Stromal cell of bone marrow (primary cell): Measurements from ENCODE around the gene UBIAD1.
"Not testable (repeated sequence)": the region's sequence is repeated elsewhere in the genome, so short reads cannot be mapped to it uniquely, and the experiment has no call there.

Experiments used
- DNase-seq: peaks from one replicate; pipeline ENCODE4 v3.0.0-alpha.2; 2012; ENCODE audit warnings: low read depth

Gene UBIAD1, protein sequence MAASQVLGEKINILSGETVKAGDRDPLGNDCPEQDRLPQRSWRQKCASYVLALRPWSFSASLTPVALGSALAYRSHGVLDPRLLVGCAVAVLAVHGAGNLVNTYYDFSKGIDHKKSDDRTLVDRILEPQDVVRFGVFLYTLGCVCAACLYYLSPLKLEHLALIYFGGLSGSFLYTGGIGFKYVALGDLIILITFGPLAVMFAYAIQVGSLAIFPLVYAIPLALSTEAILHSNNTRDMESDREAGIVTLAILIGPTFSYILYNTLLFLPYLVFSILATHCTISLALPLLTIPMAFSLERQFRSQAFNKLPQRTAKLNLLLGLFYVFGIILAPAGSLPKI

DNA sequence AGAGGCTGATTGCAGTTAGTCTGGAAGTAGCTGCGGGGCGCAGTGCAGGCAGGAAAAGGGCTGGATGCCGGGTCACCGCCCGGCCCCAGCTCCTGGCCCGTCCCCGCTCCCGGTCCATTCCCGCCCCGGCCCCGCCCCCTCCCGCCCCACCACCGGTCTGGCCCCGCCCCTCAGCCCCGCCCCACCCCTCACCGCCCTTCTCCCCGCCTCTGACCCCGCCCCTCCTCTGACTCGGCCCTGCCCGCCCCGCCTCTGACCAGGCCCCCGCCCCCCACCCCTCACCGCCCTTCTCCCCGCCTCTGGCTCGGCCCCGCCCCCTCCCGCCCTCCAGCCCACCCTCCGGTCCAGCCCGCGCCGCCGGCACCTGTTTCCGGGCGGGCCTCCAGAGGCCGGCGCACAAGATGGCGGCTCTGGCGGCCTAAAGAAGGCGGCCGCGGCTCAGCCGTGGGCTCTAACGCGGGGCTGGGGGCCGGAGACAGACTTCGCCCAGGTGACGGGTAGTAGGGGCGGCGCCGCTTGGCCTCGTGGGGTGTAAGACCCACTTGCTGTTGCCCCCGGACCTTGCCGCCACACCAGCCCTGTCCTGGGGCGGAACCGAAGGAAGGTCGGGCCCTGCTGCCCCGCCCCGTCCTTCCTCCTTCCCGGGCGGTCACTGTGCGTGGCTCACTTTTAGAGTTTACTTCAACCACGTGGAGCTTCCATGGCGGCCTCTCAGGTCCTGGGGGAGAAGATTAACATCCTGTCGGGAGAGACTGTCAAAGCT lies at the start of gene UBIAD1:
UBIAD1 (plus strand) TSS at position 367 of the 763 bp plus-strand sequence; CDS start at position 701, 334 bp downstream.
- peak; percentile 74 for DNase-seq

DNA sequence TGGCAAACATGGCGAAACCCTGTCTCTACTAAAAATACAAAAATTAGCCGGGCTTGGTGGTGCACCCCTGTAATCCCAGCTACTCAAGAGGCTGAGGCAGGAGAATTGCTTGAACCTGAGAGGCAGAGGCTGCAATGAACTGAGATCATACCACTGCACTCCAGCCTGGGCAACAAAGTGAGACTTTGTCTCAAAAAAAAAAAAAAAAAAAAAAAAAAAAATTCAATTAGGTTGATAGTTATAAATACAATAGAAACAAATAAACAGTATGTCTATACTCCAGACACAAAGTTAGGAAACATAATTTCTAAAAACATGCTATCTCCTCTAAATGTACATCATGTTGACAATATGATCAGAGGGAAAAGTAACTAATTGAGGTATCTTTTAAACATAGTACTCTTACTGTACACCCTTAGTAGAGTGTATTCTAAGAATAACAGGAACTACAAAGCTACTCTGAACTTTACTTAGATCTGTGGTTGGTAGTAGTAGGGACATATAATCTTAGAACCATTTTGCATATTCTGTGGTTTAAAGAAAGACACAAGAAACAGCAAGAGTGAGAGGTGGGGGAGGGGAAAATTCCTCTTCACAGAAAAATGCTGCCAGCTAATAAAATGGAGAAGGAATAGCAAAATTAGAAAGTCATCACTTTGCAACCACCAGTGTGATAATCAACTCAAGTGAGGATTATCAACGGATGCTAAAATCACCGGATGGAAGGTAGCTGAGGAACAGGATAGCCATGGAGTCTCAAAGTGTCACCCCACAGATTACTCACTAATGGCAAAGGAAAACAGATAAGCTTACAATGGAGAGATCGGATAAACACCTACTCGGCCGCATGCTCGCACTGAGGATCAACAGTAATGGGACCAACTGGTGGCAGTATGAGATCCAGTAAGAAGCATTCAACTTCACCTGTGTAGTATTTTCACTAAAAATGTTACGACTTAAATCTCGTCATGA lies 45.6 kb upstream of the UBIAD1 start:
- DNase-seq, result no peak

DNA sequence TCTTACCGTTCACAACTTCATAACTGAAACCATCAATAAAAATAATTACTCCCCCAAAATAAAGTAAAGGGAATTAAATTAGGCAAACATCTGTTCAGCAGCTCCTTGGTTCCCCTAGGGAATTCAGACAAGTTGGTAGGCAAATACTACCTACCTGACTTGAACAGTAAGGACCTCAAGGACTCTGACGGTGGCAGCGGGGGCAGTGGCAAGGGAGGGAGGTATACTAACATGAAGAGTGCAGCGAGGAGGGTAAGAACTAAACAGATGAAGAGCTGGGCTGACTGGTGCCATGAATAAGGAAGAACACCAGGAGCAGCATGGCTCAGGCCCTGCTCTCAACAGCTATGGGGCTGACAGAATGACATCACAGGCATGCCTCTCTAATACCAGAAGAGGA lies 43.8 kb upstream of the UBIAD1 start:
- no peak for DNase-seq

DNA sequence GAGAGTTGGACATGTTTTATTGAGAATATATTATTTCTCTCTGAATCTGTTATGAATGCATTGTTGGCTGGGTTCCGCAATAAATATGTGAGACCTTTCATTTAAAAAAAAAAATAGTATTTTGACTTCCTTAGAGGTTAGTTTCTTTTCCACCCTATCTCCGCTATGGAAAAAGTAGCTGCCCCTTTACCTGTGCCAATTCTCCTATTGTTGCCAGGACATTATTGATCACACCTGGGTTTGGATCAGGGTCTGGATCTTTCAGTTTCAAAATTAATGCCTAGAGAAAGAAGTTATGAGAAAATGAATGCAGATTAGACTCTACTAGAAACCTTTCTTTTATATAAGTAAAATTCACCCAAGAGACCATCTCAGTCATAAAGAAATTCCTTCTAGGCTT lies 39.8 kb upstream of the UBIAD1 start:
- DNase-seq, result no peak

DNA sequence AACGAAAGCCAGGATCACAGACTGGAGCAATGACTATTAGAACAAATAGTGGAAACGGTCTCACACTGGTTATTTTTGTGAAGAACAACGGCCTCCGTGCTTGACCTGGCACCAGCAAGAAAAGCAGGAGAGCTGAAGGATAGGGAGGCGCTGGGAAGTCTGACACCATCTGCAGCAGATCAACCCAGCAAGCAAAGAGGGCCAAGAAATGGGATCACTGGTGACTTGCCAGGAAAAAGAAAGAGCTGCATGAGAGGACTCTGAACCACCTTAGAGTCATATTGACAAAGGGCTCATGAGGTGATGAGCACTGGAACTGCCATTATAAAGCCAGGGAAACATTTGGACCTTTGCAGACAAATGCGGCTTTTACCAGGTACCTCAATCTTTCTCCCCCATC lies 35.6 kb upstream of the UBIAD1 start:
- DNase-seq, result no peak

DNA sequence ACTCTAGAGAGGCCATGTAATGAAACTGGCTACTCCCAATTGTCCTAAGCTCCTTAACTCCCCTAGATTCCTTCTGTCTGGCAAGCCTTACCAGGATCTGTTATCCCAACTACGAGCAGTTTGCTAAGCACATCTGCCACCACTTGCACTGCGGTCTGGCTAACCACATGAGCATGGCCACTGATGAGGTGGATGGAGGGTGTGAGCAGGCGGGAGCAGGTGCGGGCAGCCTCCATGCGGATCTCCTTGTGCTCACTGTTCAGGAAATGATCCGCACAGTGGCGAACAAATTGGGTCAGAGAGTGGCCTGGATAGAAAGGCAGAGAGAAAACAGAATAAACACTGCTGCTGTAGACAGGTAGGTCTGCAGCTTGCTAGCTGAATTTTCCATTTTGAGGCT lies 34.7 kb upstream of the UBIAD1 start:
- DNase-seq, result no peak

DNA sequence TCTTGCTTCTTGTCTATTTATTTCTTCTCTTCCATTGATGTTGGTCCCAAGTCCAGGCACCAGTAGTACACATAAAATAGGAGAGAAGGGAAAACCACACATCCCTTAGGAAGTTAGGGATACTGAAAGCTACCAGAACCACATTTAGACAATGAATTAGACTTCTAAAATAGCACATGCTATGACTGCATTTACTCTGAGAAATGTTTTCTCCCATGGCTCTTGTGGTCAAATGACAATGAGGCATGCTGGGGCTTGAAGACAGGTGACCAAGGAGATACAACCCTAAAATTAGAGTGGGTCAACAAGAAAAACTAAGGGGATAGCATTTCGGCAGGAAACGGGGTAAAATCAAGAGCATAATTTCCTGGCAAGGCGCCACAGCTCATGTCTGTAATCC lies 27.8 kb upstream of the UBIAD1 start:
- DNase-seq, result no peak

DNA sequence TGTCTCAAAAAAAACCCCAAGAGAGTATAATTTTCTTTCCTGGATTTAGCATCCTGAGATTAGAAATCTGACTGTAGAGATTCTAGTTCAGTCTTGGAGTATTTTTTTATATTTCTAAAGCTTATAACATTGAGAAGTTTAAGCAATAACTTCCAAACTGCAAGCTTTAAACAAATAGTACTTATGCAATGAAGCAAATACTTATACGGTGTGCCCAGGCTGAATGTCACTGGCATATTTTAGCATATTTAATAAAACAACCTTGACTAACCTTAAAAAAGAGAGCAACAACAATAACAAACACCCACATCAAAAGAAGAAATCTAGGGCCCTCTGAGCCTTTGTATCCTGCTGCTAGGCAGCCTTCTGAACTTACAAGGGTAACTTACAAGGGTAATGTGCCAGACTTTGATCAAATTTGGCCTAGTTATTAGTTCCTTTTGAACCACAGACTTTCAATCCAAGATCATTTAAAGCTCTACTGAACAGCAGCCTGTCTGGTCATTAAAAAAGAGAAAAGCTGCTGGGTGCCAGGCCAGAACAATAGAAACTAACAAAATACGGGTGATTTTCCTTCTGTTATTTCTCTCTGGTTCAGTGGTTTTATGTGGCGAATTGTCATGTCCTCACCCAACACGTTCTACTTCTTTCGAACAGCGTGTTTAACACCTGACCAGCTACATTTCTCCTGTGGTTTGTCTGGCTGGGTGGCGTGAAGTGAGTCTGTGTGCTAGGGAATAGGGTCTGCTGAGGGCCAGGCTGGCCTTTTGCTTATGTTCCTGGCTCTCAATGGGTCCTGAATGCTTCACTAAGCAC lies 26.9 kb upstream of the UBIAD1 start:
- no peak for DNase-seq

DNA sequence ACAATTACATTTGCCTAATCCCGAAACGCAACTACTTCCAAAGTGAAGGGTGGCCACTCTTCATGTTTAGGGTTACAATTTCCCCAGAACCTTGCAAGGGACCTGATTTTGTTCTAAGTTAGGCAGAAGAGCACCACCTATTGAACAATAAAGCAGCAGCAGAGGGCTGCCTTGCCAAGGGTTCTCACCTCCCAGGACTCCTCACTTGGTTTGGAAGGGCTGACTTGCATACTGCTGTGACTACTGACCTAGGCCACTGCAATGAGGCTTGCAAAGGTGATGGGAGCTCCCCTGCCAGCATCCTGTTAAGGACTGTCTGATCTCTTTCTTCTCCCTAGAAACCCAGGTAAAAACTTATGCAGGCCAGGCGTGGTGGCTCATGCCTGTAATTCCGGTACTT lies 24.8 kb upstream of the UBIAD1 start:
- DNase-seq, result no peak

DNA sequence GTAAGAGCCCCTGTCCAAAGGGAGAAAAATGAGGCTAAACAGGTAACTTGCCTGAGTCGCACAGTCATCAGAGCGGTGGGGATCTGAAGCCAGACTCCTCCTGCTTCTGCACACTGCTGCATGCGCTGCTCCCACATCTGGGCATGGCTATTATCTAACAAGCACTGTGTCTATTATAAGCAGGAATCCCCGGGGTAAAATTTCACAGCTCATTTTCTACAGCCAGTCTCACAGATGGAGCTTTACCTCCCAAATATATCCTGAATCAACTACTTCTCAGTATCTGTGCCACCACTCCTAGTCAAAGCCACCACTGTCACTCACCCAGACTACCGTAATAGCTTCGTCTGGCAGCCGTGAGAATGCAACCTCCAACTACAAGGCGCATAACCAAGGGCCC lies 20.5 kb upstream of the UBIAD1 start:
- DNase-seq, result no peak

DNA sequence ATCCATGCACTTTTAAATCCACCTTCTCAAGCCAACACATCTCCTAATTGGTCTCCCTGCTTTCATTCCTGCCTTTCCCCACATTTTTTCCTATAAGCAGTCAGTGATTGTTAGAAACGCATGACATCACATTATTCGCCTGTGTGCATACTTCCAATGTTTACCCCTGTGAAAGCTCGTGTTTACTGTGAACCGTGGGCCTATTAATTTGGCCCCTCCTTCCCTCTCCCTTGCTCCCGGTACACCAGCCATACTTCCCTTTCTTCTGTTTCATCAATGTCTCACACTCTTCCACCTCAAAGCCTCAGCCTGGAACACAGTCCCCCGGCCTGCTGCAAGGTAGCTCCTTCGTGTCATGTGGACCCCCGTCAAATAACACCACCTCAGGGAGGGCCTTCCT lies 19.8 kb upstream of the UBIAD1 start:
- DNase-seq, result no peak

DNA sequence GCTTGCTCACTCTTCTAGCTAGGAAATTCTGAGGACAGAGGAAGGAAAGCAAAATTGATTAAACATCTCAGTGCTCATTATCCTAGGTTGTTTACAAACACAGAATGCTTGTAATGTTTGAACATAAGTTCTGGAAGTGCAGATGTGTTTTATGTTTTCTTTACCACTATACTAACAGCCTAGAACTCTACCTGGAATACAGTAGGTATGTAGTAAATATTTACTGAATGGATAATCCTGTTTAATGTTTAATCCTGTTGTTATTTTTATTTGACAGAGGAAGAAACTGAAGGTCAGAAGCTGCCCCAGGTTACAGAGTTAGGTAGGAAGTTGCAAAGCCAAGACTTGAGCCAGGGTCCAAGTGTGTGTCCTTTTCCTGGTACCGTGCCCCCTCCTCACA lies 16.7 kb upstream of the UBIAD1 start:
- DNase-seq, result no peak

DNA sequence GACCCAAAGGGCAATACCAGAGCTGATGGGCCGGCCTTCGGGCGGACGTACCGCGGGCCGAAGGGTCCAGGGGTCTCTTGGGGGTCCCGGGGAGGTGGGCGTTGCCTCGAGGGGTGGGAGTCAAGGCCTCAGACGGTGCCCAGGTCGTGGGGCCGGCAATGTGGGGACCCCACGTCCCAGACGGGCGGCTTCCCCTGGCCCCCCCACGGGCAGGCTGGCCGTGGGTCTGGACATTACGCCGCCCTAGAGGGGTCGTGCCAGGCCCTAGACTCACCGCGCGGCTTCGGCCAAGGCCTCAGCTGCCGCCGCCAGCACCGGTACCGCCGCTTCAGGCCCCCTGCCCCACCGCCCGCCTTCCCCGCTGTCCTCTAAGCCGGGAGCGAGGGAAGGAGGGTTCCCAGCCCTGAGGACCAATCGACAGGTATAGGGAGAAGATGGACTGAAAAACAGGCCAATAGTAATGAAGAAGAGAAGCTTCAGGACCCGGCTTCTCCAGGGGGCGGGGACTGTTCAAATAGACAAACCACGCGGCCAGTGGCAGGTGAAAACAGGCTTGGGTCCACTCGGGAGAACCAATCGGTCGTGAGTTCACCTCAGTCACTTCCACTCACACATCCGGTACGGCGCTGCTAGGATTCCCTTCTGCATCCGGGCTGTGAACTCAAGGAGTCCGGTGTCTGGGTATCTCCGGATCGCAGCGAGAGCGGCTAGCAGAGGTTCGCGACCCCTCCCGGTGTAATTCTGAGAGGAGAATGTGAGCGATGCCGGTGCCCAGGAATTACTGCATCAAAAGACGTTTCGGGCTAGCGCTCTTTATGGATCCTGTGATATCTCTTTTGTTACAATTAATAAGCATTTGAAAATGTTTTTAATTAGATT lies 10.6 kb upstream of the UBIAD1 start, which contains the start of gene MTOR:
MTOR (minus strand) TSS at position 381 of the 879 bp plus-strand sequence. CDS start 3,142 bp downstream, outside the sequence.
- DNase-seq, result peak; percentile 100

DNA sequence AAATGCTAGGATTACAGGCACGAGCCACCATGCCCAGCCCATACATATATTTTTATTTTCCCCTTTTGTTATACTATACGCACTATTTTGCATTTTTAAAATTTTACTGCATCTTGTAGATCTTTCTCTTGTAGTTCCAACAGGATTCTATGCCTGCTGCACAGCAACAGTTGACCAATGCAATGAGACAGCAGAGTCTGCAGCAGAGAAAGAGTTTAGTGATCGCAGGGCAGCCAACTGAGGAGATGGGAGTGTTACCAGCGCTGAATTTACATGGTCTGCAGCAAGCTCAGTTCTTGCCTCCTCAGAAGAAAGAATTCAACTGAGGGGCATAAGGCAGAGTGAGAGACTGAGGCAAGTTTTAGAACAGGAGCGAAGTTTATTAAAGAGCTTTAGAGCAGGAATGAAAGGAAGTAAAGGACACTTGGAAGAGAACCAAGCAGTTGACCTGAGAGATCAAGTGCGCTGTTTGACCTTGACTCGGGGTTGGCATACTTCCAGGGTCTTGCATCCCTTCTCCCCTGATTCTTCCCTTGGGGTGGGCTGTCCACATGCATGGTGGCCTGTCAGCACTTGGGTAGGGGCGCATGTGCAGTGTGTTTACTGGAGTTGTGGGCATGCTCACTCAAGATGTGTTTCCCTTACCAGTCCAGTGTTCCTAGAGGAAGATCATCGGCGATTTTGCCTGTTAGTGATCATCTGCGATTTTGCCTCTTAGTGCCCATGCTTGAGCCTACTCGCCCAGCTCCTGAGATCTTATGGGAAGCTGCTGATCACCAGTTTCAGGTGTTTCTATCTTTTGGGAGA lies 6.5 kb upstream of the UBIAD1 start:
- no peak for DNase-seq

DNA sequence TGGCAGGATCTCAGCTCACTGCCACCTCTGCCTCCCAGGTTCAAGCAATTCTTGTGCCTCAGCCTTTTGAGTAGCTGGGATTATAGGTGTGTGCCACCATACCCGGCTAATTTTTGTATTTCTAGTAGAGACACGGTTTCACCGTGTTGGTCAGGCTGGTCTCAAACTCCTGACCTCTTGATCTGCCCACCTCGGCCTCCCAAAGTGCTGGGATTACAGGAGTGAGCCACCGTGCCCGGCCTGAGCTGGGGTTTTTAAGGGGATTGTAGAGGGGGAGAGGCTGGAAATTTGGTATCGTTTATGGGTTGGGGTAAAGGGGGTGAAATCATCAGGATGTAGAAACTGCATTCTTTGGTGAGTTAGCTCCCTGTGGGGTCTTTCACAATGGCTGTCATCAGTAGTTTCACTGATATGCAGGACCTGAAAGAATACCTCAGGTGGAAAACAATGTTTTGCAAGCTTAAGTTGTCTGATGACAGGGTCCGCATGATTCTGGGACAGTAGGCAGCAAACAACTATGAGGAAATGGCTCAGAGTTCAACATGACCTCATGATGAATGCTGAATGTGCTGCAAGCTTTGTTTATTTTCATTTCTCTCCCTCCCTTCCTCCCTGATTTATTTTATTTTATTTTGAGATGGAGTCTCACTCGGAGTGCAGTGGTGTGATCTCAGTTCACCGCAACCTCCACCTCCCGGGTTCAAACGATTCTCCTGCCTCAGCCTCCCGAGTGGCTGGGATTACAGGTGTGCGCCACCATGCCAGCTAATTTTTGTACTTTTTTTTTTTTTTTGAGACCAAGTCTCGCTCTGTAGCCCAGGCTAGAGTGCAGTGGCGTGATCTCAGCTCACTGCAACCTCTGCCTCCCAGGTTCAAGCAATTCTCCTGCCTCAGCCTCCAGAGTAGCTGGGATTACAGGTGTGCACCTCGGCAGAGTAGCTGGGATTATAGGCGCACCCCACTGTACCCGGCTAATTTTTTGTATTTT lies 5.4 kb upstream of the UBIAD1 start:
- DNase-seq, result not testable (repeated sequence)

DNA sequence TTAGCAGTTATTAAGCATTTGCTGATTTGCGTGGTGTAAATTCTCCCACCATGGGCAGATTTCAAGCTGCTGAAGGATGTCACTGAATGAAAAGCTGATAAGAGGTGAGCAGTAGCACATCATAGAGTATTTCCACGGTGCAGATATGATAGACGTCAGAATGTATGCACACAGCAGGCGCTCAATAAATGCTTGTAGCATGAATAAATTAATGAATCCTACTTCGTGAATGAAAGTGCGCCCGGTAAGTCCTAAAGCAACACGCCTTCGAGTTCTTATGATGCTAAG lies 510 bp upstream of the UBIAD1 start:
- no peak for DNase-seq

DNA sequence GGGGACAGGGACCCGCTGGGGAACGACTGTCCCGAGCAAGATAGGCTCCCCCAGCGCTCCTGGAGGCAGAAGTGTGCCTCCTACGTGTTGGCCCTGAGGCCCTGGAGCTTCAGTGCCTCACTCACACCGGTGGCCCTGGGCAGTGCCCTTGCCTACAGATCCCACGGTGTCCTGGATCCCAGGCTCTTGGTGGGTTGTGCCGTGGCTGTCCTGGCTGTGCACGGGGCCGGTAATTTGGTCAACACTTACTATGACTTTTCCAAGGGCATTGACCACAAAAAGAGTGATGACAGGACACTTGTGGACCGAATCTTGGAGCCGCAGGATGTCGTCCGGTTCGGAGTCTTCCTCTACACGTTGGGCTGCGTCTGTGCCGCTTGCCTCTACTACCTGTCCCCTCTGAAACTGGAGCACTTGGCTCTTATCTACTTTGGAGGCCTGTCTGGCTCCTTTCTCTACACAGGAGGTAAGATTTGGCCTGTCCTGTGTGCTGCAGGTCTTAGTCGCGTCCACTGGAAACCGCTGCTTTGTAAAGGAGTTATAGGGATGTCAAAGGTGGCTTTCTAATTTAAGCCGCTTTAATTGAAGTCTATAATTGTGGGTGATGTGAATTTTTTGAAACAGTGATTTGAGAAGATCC lies 717 bp downstream of the UBIAD1 start:
- no peak for DNase-seq

DNA sequence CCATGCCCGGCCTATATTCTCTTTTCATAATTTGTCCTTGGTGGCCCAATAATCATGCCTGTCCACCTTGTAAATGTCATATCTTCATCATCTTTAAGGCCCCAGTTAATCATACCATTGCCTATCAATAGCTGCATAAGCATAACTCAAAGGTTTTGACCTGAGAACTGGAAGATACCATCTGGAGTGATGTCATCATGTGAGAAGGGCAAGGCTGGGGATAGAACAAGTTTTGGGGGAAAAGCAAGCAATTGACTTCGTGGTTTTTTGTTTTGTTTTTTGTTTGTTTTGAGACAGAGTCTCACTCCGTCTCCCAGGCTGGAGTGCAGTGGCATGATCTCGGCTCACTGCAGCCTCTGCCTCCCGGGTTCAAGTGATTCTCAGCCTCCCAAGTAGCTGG lies 6.2 kb downstream of the UBIAD1 start:
- no peak for DNase-seq
